Right ventricle myocardium inferior (tissue), 1 donor: ENCODE results near the gene PRTFDC1. TPM values are rescaled to one million over a fixed set of nuclear protein-coding genes. Genes with fewer than 3 reads are reported as not detected.

Experiments used
- ATAC-seq: fragments of 200-7000 bp; cut with Tn5 transposase; one replicate; pipeline ENCODE4 v1.9.1; 2020; ENCODE audit warnings: mild to moderate bottlenecking, moderate library complexity
- DNase-seq: peaks from one replicate; pipeline ENCODE4 v3.0.0; 2021; ENCODE audit errors: missing footprints
- intact Hi-C: fragments of 100-400 bp; cut with DNase I; formaldehyde crosslinking; loops from one replicate; pipeline ENCODE4 v1.11.0; 2022
- total RNA-seq: library from RNA; stranded (reverse); fragmentation: NEBNext Ultra II Directional; extraction: Animal tissue kit (Norgen Biotek cat#: 25700); gene quantifications from one replicate; pipeline ENCODE4 v1.2.1, GENCODE V29; 2021
- donor health status: DM: no; HTN: yes; CAD: no; lungs with severe emphysema.

The PRTFDC1 gene
- total RNA-seq, 1 donor from 2014 or later: 7.1 TPM

DNA sequence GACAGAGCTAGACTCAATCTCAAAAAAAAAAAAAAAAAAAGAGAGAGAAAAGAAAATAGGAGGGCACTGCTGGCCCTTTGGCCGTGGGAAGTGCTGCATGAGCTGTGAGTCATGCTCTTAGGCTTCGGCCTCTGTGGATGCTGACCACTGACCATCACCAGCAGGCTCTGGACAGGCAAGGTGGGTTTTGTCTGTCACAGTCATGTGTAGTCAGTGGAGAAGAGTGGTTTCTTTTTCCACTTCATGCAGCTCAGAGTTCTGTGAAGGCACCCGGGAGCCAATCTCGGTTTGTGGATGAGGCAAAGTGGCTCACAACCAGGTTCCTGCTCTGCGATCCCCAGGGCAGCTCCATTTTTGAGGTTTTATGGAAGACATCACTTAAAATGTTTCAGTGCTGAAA, 58.1 kb downstream of the PRTFDC1 start:
- intact Hi-C loops: no loop called here
- ATAC-seq: peak; percentile 24
- DNase-seq: no peak

DNA sequence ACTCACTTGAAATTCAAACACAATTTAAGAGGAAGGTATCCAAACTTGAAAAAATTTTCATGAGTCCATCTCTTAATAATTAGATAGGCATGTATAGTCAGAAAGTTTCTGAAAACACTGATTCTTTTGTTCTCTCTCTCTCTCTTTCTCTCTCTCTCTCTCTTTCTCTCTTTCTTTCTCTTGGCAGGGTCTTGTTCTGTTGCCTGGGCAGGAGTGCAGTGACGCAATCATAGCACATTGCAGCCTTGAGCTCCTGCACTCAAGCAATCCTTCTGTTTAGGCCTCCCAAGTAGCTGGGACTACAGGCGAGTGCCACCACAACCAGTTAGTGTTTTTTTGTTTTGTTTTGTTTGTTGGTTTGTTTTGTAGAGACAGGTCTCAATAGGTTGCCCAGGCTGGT, 59.3 kb downstream of the PRTFDC1 start:
- no peak for ATAC-seq
- intact Hi-C loops: no loop called here

DNA sequence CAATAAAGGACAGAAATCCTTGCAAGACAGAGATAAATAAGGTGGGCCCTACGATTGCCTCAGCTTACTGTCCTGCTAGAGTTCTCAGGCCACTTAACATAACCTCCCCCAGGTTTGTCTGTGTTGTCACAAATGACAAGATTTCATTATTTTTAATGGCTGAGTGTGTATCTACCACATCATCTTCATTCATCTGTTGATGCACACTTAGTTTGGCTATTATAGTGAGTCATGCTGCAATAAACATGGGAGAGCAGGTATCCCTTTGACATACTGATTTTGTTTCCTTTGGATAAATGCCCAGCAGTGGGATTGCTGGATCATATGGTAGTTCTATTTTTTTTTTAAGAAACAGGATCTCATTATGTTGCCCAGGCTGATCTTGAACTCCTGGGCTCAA, 60.6 kb downstream of the PRTFDC1 start:
- ATAC-seq (no peak), DNase-seq (no peak)
- intact Hi-C loops: no loop called here

More for the DNA sequence above, 59.3 kb downstream of the PRTFDC1 start:
- no peak for DNase-seq

DNA sequence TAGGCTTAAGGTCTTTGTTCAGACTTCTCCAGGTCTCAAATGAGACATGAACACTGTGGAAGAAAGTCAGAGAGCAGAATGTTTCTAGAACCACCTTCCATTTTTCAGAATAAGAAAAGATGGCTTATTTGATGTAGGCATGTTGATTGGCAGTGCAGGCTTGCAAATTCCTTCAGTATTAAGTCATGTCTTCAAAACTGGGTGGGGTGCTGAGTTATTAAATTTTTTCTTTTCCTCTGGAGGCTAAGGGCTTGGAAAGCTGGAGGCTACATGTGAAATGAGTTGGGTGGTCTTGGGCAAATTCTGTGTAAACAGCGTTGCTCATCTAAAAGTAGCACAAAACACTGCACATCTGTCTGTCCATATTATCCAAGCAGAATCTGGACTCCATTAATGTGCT, 62.8 kb downstream of the PRTFDC1 start:
- ATAC-seq: no peak
- no peak for DNase-seq
- intact Hi-C loops: no loop called here

DNA sequence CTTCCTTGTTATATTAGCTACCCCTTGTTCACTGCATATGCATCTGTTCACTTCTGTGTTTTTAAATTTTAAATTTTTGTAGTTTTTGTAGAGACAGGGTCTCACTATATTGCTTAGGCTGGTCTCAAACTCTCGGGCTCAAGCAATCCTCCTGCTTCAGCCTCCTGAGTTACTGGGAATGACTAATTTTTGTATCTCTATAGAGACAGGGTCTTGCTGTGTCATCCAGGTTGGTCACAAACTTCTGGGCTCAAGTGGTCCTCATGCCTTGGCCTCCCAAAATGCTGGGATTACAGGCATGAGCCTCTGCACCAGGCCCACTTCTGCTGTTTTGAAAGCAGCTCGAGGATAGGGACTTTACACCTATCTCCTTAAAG, 64.6 kb downstream of the PRTFDC1 start:
- DNase-seq: no peak
- intact Hi-C loops: no loop called here
- no peak for ATAC-seq

DNA sequence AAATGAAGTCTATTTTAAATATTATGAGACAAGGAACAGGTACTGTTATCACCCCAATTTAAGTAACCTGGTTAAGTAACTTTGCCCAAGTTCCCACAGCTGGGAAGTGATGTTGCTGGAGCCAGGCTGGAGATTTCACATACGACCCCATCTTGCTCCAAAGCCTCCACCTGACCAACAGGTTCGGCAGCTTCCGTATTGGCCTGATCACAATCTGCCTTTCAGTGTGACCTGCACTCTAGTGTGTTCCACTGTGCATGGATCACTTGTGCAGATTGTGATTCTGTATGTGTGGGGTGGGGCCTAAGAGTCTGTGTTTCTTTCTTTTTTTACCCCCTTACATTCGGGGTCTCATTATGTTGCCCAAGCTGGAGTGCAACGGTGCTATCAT, 66.1 kb downstream of the PRTFDC1 start:
- intact Hi-C loops: no loop called here
- ATAC-seq: no peak

DNA sequence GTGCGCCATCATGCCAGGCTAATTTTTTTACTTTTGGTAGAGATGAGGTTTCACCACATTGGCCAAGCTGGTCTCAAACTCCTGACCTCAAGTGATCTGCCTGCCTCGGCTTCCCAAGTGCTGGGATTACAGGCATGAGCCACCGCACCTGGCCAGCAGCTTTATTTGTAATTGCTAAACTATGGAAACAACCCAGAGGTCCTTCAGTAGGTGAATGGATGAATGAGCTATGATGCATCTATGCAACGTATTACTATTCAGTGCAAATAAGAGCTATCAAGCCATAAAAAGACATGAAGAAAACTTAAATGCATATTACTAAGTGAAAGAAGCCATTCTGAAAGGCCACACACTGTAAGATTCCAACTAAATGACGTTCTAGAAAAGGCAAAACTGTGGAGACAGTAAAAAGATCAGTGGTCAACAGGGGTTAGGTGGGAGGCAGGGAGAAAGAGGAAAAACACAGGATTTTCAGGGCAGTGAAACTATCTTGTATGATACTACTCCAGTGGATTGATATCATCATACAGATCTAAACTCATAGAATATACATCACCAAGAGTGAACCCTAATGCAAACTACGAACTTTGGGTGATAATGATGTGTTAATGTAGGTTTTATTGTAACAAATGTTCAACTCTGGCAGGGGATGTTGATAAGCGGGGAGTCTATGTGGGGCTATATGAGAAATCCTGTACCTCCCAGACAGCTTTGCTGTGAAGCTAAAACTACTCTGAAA, 66.7 kb downstream of the PRTFDC1 start:
- no peak for DNase-seq
- no peak for ATAC-seq
- intact Hi-C loops: no loop called here

More for the DNA sequence above, 66.1 kb downstream of the PRTFDC1 start:
- DNase-seq: no peak

DNA sequence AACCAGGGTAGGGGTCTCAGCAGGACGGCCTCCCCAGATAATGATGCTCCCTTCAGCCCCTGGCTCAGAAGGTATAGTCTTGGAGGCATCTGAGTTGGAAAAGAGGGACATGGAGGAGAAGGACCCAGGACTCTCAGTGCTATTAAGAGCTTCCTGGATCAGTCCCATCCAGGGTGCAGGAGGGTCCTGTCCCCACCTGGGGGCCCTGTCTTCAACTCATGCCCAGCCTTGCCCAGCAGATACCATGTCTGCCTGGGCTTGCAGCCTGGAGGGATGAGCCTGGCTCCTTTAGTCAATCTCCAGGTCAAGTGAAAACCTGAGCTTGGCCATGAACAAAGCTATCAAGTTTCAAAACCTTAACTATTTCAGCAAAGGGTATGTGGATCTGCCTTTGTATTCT, 67.6 kb downstream of the PRTFDC1 start:
- no peak for ATAC-seq

DNA sequence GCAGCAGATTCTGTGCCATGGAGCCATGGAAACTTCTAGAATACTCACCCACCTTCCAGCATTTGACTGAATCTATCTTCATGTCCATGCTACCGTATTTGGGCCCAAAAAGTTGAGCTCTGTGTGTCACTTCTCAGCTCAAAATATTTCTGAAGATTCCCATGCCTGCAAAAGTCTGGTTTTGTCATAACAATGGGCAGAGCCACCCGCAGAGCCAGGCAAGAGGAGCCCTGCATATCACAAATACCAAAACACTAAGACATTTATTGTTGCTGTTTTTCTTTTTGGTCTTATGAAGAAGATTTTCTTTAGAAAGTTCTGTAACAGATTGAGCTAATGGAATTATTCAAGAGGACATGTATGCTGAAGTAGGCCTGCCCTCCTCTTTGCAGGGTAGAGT, 68.1 kb downstream of the PRTFDC1 start:
- no peak for ATAC-seq
- intact Hi-C loops: no loop called here

More for the DNA sequence above, 67.6 kb downstream of the PRTFDC1 start:
- DNase-seq: no peak
- intact Hi-C loops: no loop called here

DNA sequence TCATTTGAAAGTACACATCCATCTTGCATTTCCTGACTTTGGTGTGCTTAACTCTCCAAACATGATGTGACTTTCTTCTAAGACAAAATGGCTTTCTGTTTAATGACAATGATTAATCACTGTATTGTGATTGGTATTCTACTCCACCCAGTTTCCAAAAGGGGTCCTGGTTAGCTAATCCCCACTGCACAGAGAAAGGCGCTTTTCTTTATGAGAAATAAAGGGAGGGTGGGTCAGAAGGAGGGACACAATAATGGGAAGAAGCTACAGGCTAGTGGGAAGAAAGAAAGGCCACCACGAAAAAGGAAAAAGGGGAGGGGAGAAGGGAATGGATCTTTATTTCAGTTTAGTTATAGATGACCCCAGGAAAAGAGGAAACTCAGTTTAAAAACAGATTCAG, 69.2 kb downstream of the PRTFDC1 start:
- intact Hi-C loops: no loop called here
- no peak for DNase-seq
- no peak for ATAC-seq

More for the DNA sequence above, 68.1 kb downstream of the PRTFDC1 start:
- no peak for DNase-seq

DNA sequence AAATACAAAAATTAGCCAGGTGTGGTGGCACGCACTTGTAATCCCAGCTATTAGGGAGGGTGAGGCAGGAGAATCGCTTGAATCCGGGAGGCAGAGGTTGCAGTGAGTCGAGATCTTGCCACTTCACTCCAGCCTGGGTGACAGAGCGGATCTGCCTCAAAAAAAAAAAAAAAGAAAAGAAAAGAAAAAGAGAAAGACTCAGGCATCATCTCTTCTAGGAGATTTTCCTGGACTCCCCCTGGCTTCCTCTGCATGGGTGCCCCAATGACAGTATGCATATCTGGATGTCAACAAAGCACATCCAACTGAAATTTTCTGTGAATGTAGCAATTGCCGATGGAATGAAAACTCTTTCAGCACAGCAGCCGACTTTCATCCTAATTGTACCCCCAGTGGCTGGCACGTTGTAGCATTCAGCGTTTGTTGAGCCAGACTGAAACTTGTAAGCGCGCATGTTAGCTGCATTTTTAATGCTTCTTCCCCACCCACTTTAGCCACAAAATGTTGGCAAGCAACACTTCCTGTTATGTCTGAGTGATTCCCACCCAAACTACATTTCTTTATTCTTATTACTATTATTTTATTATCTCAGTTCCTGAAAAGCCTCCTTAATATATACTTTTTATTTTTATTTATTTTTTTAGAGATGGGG, 70.2 kb downstream of the PRTFDC1 start:
- DNase-seq (no peak), ATAC-seq (no peak)
- intact Hi-C loops: no loop called here

DNA sequence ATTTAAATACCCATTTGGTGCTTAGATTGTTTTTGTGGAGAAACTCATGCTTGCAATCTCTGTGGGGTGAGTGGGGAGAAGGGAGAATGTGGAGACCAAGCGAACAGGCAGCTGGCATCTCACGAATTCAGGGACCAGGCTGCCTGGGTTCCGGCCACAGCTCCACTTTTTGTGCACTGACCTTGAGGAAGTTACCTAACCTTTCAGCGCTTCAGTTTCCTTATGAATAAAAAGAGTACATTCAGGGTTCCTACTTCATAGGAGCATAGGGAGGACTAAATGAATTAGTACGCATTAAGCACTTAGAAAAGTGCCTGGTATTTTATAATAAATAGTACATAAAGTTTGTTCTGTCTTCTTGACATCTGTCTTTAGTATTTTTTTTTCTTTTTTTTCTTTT, 72.5 kb downstream of the PRTFDC1 start:
- DNase-seq: no peak
- intact Hi-C loops: loop anchor here (10.0 kb wide), 1 partner anchor 65 kb away; no protein-coding TSS in a partner anchor
- no peak for ATAC-seq

DNA sequence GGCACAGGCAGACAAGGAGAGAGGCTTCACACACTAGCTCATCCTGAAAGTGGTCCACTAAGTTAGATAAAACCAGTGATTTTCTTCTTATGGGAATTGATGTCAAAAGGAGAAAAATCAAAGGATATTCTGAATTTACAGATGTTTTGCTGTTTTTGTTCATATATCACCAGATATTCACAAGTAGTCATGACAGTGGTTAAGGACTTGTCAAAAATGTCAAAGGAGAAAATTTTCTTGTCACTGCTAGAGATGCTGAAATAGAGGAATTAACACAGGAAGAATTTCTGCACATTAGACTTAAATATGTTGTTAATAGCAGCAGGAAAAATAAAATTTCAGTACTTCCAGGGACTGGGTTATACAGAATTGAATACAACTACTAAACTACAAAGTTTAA, 78.3 kb downstream of the PRTFDC1 start:
- DNase-seq (no peak), ATAC-seq (no peak)
- intact Hi-C loops: loop anchor here (10.0 kb wide), 1 partner anchor 71 kb away; no protein-coding TSS in a partner anchor

DNA sequence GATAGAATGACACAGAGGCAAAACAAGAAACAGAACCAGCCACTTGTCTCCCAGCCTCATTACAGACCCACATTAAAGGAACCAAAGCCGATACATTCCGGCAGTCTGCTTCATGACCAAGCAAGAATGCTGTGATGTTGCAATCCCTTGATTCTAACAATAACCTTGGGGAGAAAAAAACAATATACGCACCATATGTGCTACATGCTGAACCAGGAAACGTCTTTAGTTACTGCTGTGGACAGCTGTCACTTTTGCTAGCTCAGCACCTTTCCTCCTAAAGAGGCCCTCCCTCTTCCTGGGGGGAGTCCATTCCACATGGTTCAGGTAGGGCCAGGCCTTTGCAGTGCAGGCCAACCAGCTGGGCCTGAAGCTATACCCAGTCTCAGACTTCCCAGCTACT, 79.1 kb downstream of the PRTFDC1 start:
- intact Hi-C loops: loop anchor here (10.0 kb wide), 1 partner anchor 72 kb away; no protein-coding TSS in a partner anchor
- peak; percentile 71 for ATAC-seq
- no peak for DNase-seq

DNA sequence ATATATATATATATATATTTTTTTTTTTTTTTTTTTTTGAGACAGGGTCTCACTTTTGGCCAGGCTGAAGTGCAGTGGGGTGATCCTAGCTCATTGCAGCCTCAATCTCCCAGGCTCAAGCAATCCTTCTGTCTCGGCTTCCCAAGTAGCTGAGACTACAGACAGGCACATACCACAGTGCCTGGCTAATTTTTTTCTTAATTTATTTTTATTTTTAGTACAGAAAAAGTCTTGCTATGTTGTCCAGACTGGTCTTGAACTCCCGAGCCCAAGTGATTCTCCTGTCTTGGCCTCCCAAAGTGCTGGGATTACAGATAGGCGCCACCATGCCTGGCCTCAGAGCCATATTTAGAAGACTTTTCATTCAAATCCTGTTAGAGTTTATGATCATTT, 79.6 kb downstream of the PRTFDC1 start:
- DNase-seq: no peak
- intact Hi-C loops: loop anchor here (10.0 kb wide), 1 partner anchor 72 kb away; no protein-coding TSS in a partner anchor
- ATAC-seq: no peak

DNA sequence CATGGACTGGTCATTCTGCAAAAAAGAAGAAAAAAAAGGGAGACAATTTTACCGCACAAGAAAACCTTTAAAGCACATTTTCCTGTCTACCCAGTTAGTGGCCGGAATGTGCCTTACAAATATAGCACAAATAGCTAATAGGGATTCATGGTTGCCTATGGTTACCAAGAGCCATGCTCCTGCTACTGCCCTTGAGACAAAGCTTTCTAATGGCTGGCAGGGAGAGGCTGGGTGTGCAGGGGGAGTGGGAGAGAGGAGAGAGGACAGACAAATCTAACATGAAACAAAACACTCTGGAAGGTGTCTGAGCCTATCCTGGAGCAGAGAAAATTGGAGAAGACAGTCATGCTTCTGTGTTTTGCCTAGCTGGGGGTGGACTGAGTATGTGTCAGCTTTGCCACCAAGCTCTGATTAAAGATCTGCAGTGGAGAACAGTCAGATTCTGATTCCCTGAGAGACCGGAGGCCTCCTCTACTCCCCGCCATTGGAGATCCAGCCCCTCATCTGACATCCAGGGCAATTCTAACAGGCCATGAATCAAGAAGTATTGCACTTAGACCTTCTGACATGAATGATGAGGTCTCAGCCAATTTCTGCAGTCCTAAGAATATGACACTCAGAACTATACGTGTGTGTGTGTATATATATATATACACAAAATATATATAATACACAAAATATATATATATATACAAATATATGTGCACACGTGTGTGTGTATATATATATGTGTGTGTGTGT, 80.2 kb downstream of the PRTFDC1 start:
- ATAC-seq (no peak), DNase-seq (no peak)
- intact Hi-C loops: loop anchor here (10.0 kb wide), 1 partner anchor 73 kb away; no protein-coding TSS in a partner anchor

DNA sequence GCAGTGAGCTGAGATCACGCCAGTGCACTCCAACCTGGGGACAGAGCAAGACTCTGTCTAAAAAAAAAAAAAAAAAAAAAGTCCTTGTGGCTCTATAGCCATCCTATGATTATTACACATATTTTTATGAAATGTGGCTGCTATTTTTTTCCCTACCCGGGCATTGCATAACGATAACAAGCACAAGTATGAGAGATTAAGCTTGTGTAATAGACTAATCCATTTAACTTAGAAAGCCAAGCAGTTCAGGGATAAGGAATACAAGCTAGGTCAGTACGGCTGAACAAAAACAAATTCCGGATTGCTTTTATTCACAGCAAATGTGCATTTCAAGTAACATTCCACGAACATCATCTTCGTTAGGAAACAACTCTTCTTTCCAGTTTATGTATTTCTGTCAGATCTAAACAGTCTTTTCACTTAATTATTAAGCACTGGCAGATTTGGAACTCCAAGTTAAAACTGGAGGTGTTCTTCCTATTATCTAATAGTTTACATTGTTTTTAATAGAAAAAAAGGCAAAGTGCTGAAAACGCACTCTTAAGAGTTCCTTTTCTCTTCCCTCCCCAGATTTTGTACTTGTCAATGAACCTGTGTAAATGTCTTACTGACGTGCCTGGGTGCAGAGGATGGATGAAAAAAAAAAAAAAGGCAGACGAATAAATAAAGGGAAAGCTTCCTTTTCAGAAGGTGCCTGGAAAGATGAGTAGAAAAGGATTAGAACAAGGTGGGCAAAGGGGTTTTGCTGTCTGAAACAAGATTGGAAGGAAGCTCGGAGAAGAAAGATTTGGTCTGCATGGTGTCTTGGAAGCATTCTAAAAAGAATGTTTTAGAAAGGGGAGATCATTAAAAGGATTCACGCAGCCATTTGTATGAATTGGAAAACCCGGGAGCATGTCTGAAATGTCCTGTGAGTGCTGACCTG, 81.1 kb downstream of the PRTFDC1 start:
- DNase-seq: no peak
- intact Hi-C loops: loop anchor here (10.0 kb wide), 1 partner anchor 74 kb away; no protein-coding TSS in a partner anchor
- no peak for ATAC-seq

DNA sequence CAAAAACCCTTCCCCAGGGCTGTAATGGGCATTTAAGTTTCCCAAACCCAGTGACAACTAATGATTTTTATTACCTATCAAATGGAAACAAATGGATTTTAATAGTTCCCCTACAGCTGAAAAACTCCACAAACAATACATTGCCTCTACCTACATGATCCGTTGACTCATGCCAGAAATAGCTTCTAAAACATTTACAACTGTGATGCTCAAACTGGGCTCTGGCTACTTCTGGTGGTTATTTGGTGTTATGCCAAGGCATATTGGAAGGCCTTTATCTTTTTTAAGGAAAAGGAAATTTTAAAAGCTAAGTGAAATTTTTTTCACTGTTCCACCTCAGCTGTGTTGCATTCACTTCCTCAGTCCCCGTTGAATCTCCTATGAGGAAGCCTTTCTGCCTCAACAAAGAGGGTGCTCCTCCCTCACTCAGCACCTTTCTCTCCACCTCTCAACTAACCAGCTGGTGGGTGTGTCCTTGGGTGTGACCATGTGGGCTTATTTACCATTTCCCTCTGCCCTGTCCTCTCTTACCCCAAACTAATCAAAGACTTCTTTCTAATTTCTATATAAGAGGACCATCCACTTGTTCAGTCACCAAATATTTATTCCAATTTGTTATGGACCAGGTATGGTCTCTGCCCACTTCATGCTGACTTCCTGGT, 82.9 kb downstream of the PRTFDC1 start:
- intact Hi-C loops: loop anchor here (10.0 kb wide), 1 partner anchor 75 kb away; no protein-coding TSS in a partner anchor
- DNase-seq: no peak
- no peak for ATAC-seq
